GM23338 (cell line): Measurements from ENCODE around the gene MFNG. TPM values are rescaled to one million over a fixed set of nuclear protein-coding genes. Genes with fewer than 3 reads are reported as not detected.

ENCODE experiments used
- ATAC-seq: fragments of 200-7000 bp; cut with Tn5 transposase; 3 replicates; pipeline ENCODE4 v1.9.1; 2020
- DNase-seq: peaks from one replicate; pipeline ENCODE4 v3.0.0-alpha.2; 2015; ENCODE audit warnings: low spot score
- H2AFZ ChIP-seq: fragments of 200-600 bp; sonication (generic); 2 replicates; pipeline ENCODE4 v1.8.0; 2016; ENCODE audit warnings: antibody characterized with exemption, mild to moderate bottlenecking, moderate library complexity
- H3F3A ChIP-seq: fragments of 200-600 bp; sonication (generic); replicated peaks from 2 replicates; pipeline ENCODE4 v1.8.0; 2017; ENCODE audit warnings: antibody characterized with exemption, mixed run types, low read depth
- H3K27ac ChIP-seq: fragments of 200-600 bp; sonication (generic); 2 replicates; pipeline ENCODE4 v1.6.1; 2016; ENCODE audit warnings: low read depth
- H3K27me3 ChIP-seq: fragments of 200-600 bp; sonication (generic); 2 replicates; pipeline ENCODE4 v1.8.0; 2016; ENCODE audit warnings: mild to moderate bottlenecking, mixed run types, moderate library complexity; ENCODE audit not compliant: insufficient read depth
- H3K36me3 ChIP-seq: fragments of 200-600 bp; sonication (generic); 2 replicates; pipeline ENCODE4 v1.8.0; 2016; ENCODE audit warnings: mild to moderate bottlenecking; ENCODE audit not compliant: insufficient read depth
- H3K4me1 ChIP-seq: fragments of 200-600 bp; sonication (generic); 2 replicates; pipeline ENCODE4 v1.8.0; 2016; ENCODE audit warnings: mild to moderate bottlenecking, moderate library complexity; ENCODE audit not compliant: insufficient read depth
- H3K4me2 ChIP-seq: fragments of 200-600 bp; sonication (generic); 2 replicates; pipeline ENCODE4 v1.7.1; 2017; ENCODE audit warnings: mixed run types
- H3K4me3 ChIP-seq: fragments of 200-600 bp; sonication (generic); 2 replicates; pipeline ENCODE4 v1.6.1; 2016; ENCODE audit warnings: mixed run types
- H3K79me2 ChIP-seq: fragments of 200-600 bp; sonication (generic); replicated peaks from 2 replicates; pipeline ENCODE4 v1.8.0; 2017; ENCODE audit warnings: mild to moderate bottlenecking; ENCODE audit not compliant: insufficient read depth
- H3K9me2 ChIP-seq: fragments of 200-600 bp; sonication (generic); 2 replicates; pipeline ENCODE4 v1.8.0; 2017; ENCODE audit not compliant: insufficient read depth
- H4K20me1 ChIP-seq: fragments of 200-600 bp; sonication (generic); replicated peaks from 2 replicates; pipeline ENCODE4 v1.8.0; 2017; ENCODE audit warnings: mild to moderate bottlenecking; ENCODE audit not compliant: insufficient read depth
- H3K27ac Mint-ChIP-seq: 2 replicates; pipeline ENCODE4 v1.8.0; 2020; ENCODE audit warnings: inconsistent platforms, mild to moderate bottlenecking, moderate library complexity, mixed read lengths
- H3K27me3 Mint-ChIP-seq: 3 replicates; pipeline ENCODE4 v1.8.0; 2022; ENCODE audit warnings: low read depth, mild to moderate bottlenecking, moderate library complexity, mixed read lengths, inconsistent platforms; ENCODE audit not compliant: insufficient read depth, poor library complexity
- H3K36me3 Mint-ChIP-seq: 3 replicates; pipeline ENCODE4 v1.8.0; 2021; ENCODE audit warnings: low read depth, mild to moderate bottlenecking, inconsistent platforms, moderate library complexity, mixed read lengths
- H3K4me1 Mint-ChIP-seq: 3 replicates; pipeline ENCODE4 v1.8.0; 2020; ENCODE audit warnings: mild to moderate bottlenecking, inconsistent platforms, mixed read lengths
- H3K4me3 Mint-ChIP-seq: 3 replicates; pipeline ENCODE4 v1.8.0; 2021; ENCODE audit warnings: moderate library complexity, mild to moderate bottlenecking, inconsistent platforms, mixed read lengths
- H3K9me3 Mint-ChIP-seq: 3 replicates; pipeline ENCODE4 v1.8.0; 2020; ENCODE audit warnings: moderate library complexity, mild to moderate bottlenecking, inconsistent platforms, mixed read lengths
- CTCF ChIP-seq, 2 experiments: fragments of 200-600 bp in 1 of 2; sonication (generic) in 1 of 2; conservative IDR thresholded peaks; 2 replicates each; pipeline versions ENCODE4 v1.5.1 to v1.6.1; 2016 to 2017; ENCODE audit warnings: antibody characterized with exemption in 2 of 2, low read depth in 2 of 2, mild to moderate bottlenecking in 2 of 2, moderate library complexity in 1 of 2
- EZH2phosphoT487 ChIP-seq: fragments of 200-600 bp; sonication (generic); IDR thresholded peaks from one replicate; pipeline ENCODE4 v1.8.1; 2018; ENCODE audit warnings: antibody characterized with exemption; ENCODE audit not compliant: unreplicated experiment
- JUNB ChIP-seq: IDR thresholded peaks from one replicate; pipeline ENCODE4 v1.6.1; 2016; ENCODE audit warnings: antibody characterized with exemption; ENCODE audit not compliant: unreplicated experiment
- POLR2AphosphoS5 ChIP-seq: IDR thresholded peaks from 2 replicates; pipeline ENCODE4 v1.6.1; 2016; ENCODE audit warnings: antibody characterized with exemption, low read depth
- ZNF462 ChIP-seq: fragments of 250-450 bp; sonication (Bioruptor Pico); IDR thresholded peaks from 2 replicates; pipeline ENCODE4 v1.5.0; 2020; ENCODE audit warnings: mild to moderate bottlenecking, moderate library complexity
- polyA plus RNA-seq: library from polyadenylated mRNA; unstranded; fragments of >200 nt; fragmentation: Nextera tagmentation; extraction: Ambion mirVana; gene quantifications from 2 replicates; pipeline ENCODE4 v1.2.1, GENCODE V29; 2016
- total RNA-seq: library from RNA; depleted of rRNA; stranded (reverse); fragments of >200 nt; shearing (Covaris generic); gene quantifications from 2 replicates; pipeline ENCODE4 v1.2.3, GENCODE V29; 2014
- TF ChIP-seq, protein P1 (sequence below): IDR thresholded peaks from one replicate; pipeline ENCODE4 v1.6.1; 2018; ENCODE audit warnings: antibody characterized with exemption; ENCODE audit not compliant: unreplicated experiment

The MFNG gene
- total and polyA plus RNA-seq, 2 experiments from 2014 or later: 1.4 to 1.9 TPM

- no peak for TF ChIP-seq CTCF (conservative IDR thresholded peaks at IDR 0.05; ENCODE audit: low read depth in 2 of 2)
- no peak for TF ChIP-seq ZNF462
- no peak for TF ChIP-seq POLR2AphosphoS5
- no peak for TF ChIP-seq EZH2phosphoT487
Measured at GRCh38 chr22:37470087-37470445, 16.1 kb downstream of the MFNG start (continued).

- H3K27ac ChIP-seq: no peak overlapping the region
- Mint-ChIP-seq H3K4me3 (no peak overlapping the region), H3K27ac (no peak overlapping the region), H3K27me3 (peaks cover 13% of the 10 kb centered on the region), H3K9me3 (no peaks in the 10 kb centered on the region), H3K36me3 (no peaks in the 10 kb centered on the region), H3K4me1 (no peaks in the 10 kb centered on the region; the same call in 2 of the 3 replicates)
- no peak overlapping the region for H3K4me3 ChIP-seq
- no peaks in the 10 kb centered on the region for H4K20me1 ChIP-seq
- no peak overlapping the region for H3K4me2 ChIP-seq
- DNase-seq (no peak), ATAC-seq (no peak)
- H3F3A ChIP-seq: no peaks in the 10 kb centered on the region
- no peaks in the 10 kb centered on the region for H3K79me2 ChIP-seq
- H3K27me3 ChIP-seq: no peaks in the 10 kb centered on the region
- no peaks in the 10 kb centered on the region for H3K4me1 ChIP-seq
- H2AFZ ChIP-seq: no peak overlapping the region
- no peaks in the 10 kb centered on the region for H3K9me2 ChIP-seq
- no peaks in the 10 kb centered on the region for H3K36me3 ChIP-seq
- no peak for TF ChIP-seq JUNB
- TF ChIP-seq, protein P1, sequence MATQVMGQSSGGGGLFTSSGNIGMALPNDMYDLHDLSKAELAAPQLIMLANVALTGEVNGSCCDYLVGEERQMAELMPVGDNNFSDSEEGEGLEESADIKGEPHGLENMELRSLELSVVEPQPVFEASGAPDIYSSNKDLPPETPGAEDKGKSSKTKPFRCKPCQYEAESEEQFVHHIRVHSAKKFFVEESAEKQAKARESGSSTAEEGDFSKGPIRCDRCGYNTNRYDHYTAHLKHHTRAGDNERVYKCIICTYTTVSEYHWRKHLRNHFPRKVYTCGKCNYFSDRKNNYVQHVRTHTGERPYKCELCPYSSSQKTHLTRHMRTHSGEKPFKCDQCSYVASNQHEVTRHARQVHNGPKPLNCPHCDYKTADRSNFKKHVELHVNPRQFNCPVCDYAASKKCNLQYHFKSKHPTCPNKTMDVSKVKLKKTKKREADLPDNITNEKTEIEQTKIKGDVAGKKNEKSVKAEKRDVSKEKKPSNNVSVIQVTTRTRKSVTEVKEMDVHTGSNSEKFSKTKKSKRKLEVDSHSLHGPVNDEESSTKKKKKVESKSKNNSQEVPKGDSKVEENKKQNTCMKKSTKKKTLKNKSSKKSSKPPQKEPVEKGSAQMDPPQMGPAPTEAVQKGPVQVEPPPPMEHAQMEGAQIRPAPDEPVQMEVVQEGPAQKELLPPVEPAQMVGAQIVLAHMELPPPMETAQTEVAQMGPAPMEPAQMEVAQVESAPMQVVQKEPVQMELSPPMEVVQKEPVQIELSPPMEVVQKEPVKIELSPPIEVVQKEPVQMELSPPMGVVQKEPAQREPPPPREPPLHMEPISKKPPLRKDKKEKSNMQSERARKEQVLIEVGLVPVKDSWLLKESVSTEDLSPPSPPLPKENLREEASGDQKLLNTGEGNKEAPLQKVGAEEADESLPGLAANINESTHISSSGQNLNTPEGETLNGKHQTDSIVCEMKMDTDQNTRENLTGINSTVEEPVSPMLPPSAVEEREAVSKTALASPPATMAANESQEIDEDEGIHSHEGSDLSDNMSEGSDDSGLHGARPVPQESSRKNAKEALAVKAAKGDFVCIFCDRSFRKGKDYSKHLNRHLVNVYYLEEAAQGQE: no peak
- TF ChIP-seq CTCF (conservative IDR thresholded peaks at IDR 0.05; ENCODE audit: low read depth in 2 of 2): no peak
Measured at GRCh38 chr22:37469416-37470086, 16.6 kb downstream of the MFNG start.
